Measurements from ENCODE around the gene FASTK.

DNA sequence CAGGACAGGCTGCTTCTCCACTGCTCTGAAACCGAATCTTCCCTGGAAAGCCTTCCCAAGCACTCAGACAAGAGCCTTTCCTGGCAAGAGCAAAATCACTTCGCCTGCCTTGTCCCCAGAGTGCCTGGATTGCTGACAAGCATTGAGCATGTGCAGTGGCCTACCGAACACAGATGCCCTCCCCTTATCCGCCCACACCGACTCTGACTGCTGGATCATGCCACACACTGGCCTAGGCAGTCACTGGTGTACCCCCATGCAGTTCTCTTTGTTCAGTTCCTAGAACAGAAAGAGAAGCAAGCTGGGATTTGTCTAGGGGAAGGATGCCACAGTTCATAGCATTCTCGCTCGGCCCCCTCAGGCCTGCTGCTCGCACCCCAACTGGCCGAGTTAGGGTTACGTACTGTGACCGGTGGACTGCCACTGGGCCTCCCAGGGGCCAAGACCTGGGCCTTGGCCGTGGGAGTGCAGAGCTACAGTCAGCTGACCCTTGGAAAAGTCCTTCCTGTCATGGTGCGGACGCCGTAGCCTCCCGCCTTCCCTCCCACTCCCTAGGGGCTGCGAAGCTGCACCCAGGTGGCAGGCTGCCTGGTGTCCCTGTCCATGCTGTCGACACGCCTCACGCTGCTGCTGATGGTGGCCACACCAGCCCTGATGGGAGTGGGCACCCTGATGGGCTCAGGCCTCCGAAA lies 45.4 kb downstream of the FASTK start:
- TF ChIP-seq, protein P1, sequence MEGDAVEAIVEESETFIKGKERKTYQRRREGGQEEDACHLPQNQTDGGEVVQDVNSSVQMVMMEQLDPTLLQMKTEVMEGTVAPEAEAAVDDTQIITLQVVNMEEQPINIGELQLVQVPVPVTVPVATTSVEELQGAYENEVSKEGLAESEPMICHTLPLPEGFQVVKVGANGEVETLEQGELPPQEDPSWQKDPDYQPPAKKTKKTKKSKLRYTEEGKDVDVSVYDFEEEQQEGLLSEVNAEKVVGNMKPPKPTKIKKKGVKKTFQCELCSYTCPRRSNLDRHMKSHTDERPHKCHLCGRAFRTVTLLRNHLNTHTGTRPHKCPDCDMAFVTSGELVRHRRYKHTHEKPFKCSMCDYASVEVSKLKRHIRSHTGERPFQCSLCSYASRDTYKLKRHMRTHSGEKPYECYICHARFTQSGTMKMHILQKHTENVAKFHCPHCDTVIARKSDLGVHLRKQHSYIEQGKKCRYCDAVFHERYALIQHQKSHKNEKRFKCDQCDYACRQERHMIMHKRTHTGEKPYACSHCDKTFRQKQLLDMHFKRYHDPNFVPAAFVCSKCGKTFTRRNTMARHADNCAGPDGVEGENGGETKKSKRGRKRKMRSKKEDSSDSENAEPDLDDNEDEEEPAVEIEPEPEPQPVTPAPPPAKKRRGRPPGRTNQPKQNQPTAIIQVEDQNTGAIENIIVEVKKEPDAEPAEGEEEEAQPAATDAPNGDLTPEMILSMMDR (IDR thresholded peaks at IDR 0.05 in 2 of 3, conservative IDR thresholded peaks at IDR 0.05 in 1 of 3; ENCODE audit: borderline replicate concordance in 1 of 3, insufficient read depth in 1 of 3, low read depth in 2 of 3, low read length in 2 of 3) = no peak
- TF ChIP-seq ZFX (IDR thresholded peaks at IDR 0.05) (no peak), EZH2 (IDR thresholded peaks at IDR 0.05) (no peak), YY1 (IDR thresholded peaks at IDR 0.05; ENCODE audit: extremely low read depth, insufficient replicate concordance, low read depth, low read length) (no peak), EZH2phosphoT487 (IDR thresholded peaks at IDR 0.05; ENCODE audit: borderline replicate concordance) (no peak)
- TF ChIP-seq, protein P2, sequence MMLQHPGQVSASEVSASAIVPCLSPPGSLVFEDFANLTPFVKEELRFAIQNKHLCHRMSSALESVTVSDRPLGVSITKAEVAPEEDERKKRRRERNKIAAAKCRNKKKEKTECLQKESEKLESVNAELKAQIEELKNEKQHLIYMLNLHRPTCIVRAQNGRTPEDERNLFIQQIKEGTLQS (IDR thresholded peaks at IDR 0.05) = no peak

Measured in HCT116 (cell line).